ENCODE data around the gene MYO15A.

- TF ChIP-seq EZH2 (IDR thresholded peaks at IDR 0.05; ENCODE audit: low read length) = no peak
- TF ChIP-seq CTCF (optimal IDR thresholded peaks at IDR 0.05 in 1 of 3, IDR thresholded peaks at IDR 0.05 in 1 of 3, conservative IDR thresholded peaks at IDR 0.05 in 1 of 3; ENCODE audit: extremely low read depth in 1 of 3, insufficient read depth in 2 of 3, low read length in 3 of 3) = no peak
These were observed 119.1 kb downstream of the MYO15A start for GRCh38 chr17:18227635-18228034.

All from keratinocyte (primary cell).